CD4-positive, alpha-beta T cell treated with Interleukin-4 for 4 hours (primary cell): ENCODE measurements around the gene MTMR11.
"Not testable (repeated sequence)": the region's sequence is repeated elsewhere in the genome, so short reads cannot be mapped to it uniquely, and the experiment has no call there.

Experiments used
- DNase-seq: peaks from one replicate; pipeline ENCODE4 v3.0.0-alpha.2; 2020

MTMR11 gene

GRCh38 chr1:149936170-149936991, at the start of gene MTMR11:
Gene MTMR11 (minus strand): TSS chr1:149936879. CDS start chr1:149936647, 232 bp downstream.
- DNase-seq: no peak

- DNase-seq: no peak
Measured at GRCh38 chr1:149979972-149980540, 43.4 kb upstream of the MTMR11 start.

- DNase-seq: no peak
Measured at GRCh38 chr1:149979245-149979971, 42.7 kb upstream of the MTMR11 start.

GRCh38 chr1:149978547-149979023, 41.9 kb upstream of the MTMR11 start:
- no peak for DNase-seq

- DNase-seq: no peak
Measured at GRCh38 chr1:149977345-149977744, 40.7 kb upstream of the MTMR11 start.

- no peak for DNase-seq
Measured at GRCh38 chr1:149972547-149972946, 35.9 kb upstream of the MTMR11 start.

DNA sequence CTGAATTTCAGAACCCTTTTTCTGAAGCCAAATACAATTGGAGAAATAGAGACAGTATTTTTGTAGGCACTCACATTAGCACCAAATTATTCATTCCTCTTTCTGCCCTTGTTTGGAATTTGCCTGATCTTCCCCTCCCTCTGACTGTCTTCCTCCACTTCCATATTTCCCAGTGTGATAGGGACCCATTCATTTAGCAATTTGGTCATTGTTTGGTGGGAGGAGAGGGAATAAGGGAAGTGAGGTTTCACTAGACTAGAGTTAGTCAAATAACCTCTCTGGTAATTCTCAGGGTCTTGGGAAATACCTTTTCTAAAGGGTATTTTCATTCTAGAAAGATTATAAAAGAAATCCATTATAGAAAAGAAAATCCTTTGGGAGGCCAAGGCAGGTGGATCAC, 31.0 kb upstream of the MTMR11 start:
- DNase-seq: no peak

- DNase-seq: no peak
Measured at GRCh38 chr1:149967041-149967440, 30.4 kb upstream of the MTMR11 start.

DNA sequence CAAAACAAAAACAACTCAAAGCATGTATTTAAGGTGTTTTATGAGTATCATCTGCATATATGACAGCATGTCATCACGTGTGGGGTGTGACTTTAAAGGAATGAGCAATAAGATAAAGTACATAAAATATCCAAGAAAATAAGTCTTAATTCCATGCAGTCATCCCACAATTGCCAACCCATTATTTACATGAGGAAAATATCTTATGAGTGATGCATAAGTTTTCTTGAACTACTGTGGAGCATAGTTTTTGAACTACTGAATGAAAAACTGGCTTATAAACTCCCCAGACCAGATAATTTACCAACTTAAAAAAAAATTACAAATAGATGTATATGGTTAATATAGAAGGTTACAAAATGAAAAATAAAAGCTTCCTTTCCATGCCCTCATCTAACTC, 29.7 kb upstream of the MTMR11 start:
- DNase-seq: no peak

DNA sequence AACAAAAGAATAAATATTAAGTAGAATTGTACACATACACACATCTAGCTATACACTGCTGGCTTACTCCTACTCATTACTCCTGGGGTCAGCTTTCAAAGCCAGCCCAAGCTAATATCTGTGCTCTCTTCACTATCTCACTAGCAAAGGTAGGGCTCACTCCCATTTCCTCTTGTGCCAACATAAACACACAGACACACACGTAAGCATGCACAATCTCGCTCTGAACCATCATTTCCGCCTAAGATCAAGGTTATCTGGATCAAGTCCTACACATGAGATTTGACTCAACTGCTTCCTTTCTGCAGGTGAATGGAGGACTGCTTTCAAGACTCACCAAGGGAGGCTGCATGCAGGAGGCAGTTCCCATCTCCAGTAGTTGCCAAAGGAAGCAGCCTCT, 28.8 kb upstream of the MTMR11 start:
- DNase-seq: no peak

DNA sequence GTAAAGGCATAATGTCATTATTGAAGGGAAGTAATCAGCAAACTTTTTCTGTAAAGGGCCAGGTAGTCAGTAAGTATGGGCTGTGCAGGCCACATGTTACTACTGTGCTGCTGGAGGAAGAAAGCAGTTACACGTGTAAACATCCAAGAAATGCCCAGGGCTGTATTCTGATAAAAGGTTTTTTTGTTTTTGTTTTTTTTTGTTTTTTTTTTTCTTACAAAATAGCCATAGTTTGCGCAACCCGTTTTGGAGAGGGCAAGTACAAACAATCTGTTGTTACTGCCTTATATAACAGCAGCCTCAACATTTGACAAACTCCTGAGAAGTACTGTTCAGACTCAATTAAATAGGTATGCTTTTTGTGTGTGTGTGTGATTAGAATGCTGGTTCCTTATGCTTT, 26.7 kb upstream of the MTMR11 start:
- DNase-seq: no peak

DNA sequence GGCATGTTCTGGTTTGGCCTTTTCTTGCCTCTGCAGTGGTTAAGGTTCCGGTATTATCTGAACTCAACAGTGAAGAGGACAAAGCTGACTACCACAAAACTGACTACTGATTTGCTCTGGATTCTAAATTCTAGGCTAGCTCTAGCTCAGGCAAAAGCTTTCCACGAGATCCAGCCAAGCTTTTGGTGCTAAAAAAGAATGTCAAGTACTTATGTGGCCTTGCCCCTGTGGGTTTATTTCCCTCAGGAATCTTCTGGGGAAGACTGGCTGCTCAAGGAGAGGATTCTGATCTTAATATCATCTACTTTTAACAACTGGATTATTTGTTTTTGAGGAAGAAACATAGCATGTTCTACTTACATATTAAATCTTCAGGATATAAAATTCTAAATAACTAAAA, 26.1 kb upstream of the MTMR11 start:
- no peak for DNase-seq

GRCh38 chr1:149962039-149962647, 25.5 kb upstream of the MTMR11 start:
- DNase-seq: peak; percentile 64

GRCh38 chr1:149957548-149957947, 20.9 kb upstream of the MTMR11 start:
- not testable (repeated sequence) for DNase-seq

DNA sequence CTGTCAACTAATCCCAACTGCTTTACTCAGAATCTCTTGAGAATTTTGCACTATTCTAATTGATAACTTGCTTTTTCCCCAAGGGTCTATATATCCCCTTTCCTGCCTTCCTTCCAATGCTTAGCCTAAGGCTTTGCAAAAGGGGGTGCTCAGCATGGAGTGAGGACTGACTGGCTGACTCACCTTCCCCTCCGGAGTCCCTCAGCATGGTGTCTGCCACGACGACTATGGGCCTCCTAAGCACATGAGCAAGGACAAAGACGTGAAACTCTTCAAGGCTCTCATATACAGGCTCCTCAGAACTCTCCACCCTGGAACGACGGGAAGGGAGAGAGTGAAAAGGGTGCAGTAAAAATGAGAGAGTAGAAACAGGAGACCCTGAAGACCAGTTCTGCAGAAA, 13.2 kb upstream of the MTMR11 start:
- DNase-seq: no peak

DNA sequence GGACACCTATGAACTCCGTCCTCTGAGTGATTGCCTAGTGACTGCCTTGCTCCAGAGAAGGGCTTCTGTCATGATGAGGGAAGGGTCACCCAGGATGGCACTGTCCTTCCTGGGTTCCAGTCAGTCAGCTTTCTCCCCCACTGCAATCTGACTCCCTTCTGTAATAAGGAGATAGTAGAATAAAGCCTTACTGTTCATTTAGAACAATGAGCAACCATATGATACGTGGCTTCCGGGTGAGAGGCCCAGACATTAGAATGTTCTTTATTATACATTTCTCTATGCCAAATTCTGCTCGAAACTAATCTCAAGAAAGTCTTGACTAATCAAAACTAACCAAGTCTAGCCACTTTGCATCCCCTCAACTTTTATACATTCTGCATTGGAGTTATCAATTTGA, 8.5 kb upstream of the MTMR11 start:
- DNase-seq: no peak

DNA sequence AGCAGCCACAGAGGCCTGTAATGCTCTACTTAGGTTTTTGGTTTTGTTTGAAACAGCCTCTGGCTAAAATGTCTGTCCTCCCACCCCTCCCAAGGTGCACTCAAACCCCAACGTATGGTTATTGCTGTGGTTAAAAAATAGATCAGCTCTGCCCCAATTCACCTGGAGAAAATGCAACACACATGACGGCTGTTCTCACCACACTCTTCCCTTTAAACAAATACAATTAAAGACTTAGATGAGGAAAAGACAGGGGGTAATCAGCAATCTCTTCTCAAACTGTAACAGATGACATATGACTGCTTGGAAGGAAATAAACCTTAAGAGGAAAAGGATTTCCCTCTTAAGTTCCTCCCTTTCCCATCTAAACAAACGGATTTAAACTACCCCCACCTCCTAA, 6.2 kb upstream of the MTMR11 start:
- DNase-seq: no peak

DNA sequence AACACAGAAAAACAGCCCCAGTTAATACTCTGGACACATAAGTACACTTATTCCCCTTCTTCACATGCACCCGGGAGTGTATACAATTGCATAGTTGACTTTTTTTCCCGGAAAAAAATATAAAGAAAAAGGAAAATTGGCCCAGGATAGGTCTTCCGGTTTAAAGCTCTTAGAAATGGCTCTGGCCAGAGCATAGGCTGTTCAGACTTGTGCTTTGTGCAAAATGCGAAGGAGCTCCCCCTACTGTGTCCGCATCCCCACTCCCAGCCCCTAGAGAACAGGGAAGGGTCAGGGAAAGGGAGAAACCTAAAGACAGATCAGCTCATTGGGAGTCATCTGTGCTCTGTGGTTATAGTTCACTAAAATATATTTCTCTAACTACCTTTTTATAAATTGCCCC, 5.5 kb upstream of the MTMR11 start:
- DNase-seq: no peak

DNA sequence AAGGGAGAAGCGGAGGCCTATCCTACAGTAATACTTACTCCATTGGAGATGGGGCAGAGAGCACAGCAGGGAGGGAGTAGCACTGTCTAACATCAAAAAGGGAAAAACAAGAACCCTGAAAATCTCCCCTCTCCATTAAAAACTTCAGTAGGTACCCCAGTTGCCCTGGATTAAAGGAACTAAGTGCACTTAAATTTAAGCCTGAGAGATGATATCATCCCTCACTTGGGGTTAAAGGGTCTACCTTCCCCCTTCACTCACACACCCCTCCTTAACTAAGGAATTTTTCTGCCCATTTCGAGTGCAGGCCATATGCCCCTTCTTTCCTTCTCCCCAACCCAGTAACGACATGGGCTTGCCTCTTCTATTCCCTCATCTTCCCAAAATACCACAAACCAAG, 3.7 kb upstream of the MTMR11 start:
- no peak for DNase-seq

DNA sequence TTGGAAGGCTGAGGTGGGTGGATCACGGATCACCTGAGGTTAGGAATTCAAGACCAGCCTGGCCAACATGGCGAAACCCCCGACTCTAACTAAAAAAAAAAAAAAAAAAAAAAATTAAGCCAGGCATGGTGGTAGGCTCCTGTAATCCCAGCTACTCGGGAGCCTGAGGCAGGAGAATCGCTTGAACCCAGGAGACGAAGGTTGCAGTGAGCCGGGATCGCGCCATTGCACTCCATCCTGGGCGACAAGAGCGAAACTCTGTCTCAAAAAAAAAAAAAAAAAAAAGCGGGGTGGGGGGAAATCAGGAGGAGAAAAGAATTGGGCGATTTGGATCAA, 2.0 kb upstream of the MTMR11 start:
- DNase-seq: not testable (repeated sequence)

- DNase-seq: no peak
Measured at GRCh38 chr1:149937759-149938158, 1.1 kb upstream of the MTMR11 start.

- DNase-seq: no peak
Measured at GRCh38 chr1:149936992-149937705, 470 bp upstream of the MTMR11 start.

DNA sequence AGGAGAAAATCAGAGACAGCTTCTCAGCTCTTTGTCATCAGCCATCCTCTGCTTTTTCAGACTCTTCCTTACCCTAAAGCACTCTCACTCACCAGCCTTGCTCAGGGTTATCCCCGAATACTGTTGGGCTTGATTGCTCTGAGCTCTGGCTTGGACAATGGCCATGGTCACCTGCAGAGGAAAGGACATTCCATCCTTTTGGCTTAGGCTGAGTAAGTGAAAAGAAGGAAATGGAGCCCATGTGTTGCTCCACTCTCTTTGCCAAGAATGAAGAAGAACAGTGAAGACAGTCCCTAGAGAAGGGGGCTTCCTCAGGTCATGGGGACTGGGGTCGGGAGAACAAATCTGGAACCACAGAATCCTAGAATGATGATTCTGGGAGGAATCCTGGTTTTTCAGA, 2.3 kb downstream of the MTMR11 start:
- no peak for DNase-seq
